Memory B cell (primary cell): ENCODE measurements around the gene HIVEP2.

ENCODE experiments used
- ATAC-seq: fragments of 150-1000 bp; cut with Tn5 transposase; 2 replicates; pipeline ENCODE4 v1.10.0; 2021; ENCODE audit warnings: low read depth, mild to moderate bottlenecking, moderate library complexity
- DNase-seq, 2 donors: peaks; one replicate each; pipeline ENCODE4 v3.0.0; 2022; ENCODE audit warnings: low spot score in 2 of 2
- H3K27ac Mint-ChIP-seq: one replicate; pipeline ENCODE4 v1.8.0; 2022; ENCODE audit warnings: mild to moderate bottlenecking, moderate library complexity, mixed read lengths
- H3K27me3 Mint-ChIP-seq: one replicate; pipeline ENCODE4 v1.8.0; 2022; ENCODE audit warnings: mixed read lengths
- H3K36me3 Mint-ChIP-seq: one replicate; pipeline ENCODE4 v1.8.0; 2022; ENCODE audit warnings: mild to moderate bottlenecking, mixed read lengths
- H3K4me1 Mint-ChIP-seq: one replicate; pipeline ENCODE4 v1.8.0; 2022; ENCODE audit warnings: mixed read lengths
- H3K4me3 Mint-ChIP-seq: one replicate; pipeline ENCODE4 v1.8.0; 2022; ENCODE audit warnings: mild to moderate bottlenecking, moderate library complexity, mixed read lengths
- H3K9me3 Mint-ChIP-seq: one replicate; pipeline ENCODE4 v1.8.0; 2022; ENCODE audit warnings: mixed read lengths

HIVEP2 gene

DNA sequence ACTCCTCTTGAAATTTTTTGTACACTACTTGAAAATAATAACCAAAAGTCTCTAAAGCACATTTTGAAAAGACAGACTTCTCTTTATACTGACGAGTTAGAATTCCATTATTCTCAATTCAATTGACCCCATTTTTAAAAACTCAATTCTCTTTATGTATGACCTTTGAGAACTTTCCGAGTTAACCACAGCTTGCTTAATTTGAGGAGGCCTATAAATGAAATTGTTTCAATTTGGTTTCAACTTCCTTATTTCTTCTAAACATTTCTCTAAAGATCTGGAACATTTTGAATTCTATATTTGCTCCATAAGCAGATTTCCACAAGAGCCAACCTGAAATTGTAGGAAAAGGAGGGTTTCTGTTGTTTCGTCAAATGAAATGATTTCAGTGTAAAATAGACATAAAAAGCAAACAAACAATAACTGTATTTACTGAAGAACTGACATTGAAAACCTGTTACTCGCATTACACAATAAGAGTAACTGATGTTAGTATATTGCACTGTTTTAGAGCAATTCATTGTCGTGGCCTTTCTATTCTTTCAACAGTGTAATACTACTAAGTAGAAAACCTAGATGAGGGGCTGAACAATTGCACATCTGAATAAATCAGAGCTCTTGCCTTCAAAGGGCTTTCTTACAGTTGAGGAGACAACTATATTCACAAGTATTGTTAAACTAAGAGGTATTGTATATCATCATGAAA is 223.6 kb downstream of the HIVEP2 start:
- Mint-ChIP-seq H3K27me3 (no peaks in the 10 kb centered on the region), H3K4me3 (no peak overlapping the region), H3K4me1 (peaks cover 12% of the 10 kb centered on the region), H3K36me3 (peaks cover 6% of the 10 kb centered on the region), H3K27ac (no peak overlapping the region), H3K9me3 (peaks cover 8% of the 10 kb centered on the region)
- no peak for DNase-seq
- ATAC-seq: peak; percentile 45

DNA sequence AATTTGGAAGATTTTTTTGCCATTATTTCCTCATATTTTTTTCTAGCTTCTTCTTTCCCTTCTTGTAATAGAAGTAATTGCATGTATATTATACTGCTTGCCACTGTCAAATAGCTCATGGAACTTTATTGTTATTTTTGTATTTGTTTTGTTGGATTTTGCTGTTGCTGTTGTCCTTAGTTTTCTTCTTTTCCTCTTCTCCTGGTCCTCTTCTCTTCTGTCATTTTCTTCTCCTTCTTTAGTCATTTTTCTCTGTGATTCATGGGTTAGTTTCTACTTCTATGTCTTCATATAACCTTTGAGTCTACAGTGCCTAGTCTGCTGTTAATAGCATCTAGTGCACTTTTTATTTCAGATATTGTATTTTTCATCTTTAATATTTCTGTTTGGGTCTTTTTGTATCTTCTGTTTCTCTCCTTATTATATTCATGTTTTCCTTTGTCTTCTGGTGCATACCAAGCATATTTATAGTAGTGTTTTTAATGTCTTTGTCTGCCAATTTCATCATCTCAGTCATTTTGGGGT is 226.2 kb downstream of the HIVEP2 start:
- Mint-ChIP-seq H3K9me3 (peaks cover 8% of the 10 kb centered on the region), H3K36me3 (peaks cover 6% of the 10 kb centered on the region), H3K27me3 (no peaks in the 10 kb centered on the region), H3K27ac (no peak overlapping the region), H3K4me1 (peaks cover 21% of the 10 kb centered on the region), H3K4me3 (no peak overlapping the region)
- DNase-seq (no peak), ATAC-seq (no peak)

DNA sequence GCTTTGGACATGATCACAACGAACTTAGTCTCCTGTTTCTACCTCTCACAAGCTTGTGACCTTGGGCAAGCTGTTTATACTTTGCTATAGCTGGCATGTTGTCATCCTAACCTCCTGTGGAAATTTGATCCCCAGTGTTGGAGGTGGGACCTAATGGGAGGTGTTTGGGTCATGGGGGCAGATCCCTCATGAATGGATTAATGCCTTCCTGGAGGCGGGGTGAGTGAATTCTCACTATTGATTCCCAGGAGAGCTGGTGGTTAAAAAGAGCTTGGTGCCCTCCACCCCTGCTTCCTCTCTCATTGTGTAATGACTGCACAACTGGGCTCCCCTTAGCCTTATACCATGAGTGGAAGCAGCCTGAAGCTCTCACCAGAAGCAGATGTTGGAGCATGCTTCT is 228.9 kb downstream of the HIVEP2 start:
- Mint-ChIP-seq H3K4me1 (peaks cover 15% of the 10 kb centered on the region), H3K4me3 (no peak overlapping the region), H3K27ac (no peak overlapping the region), H3K36me3 (peaks cover 6% of the 10 kb centered on the region), H3K9me3 (peaks cover 8% of the 10 kb centered on the region), H3K27me3 (no peaks in the 10 kb centered on the region)
- DNase-seq (no peak), ATAC-seq (peak; percentile 41)

DNA sequence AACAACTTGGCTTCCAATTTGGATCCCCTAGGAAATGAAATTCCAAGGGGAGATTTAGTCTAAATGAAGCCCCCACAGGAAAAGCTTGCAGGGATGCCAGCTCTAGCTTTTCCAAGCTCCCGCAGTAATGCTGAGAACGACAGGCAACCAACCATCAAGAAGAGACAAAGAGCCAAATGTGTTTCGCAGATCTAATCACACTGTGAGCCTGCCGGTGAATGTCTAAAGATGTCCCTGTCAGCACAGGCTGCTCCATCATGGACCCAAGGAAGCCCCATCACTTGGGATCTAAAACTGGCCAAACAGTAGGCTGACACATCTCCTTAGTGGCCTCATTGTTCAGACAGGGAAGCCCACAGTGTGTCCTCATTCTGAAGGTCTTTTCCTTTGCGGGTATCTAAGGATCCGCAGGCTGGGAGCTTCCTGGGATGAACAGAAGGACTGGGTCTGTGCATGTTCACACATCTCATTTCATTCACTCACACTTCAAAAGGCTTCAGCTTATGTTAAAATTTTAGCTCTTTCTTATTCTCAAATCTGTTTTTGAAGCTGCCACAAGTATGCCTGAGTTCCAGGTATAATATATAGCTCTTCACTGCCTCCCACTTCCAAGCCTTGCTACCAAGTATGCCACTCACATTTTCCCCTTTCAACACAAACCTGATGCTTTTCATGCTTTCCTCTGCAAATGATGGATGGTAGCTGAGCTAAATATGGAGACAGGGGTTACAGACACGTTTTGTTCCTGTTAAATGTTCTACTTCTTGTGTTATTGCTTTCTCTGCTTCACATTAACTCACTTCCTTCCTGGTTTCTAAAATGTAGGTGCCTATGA is 229.8 kb downstream of the HIVEP2 start:
- Mint-ChIP-seq H3K4me1 (peaks cover 13% of the 10 kb centered on the region), H3K9me3 (peaks cover 8% of the 10 kb centered on the region), H3K27ac (peak overlapping the region; percentile 0), H3K4me3 (peak overlapping the region; percentile 28), H3K36me3 (peaks cover 6% of the 10 kb centered on the region), H3K27me3 (no peaks in the 10 kb centered on the region)
- DNase-seq: no peak
- ATAC-seq: peak; percentile 37

DNA sequence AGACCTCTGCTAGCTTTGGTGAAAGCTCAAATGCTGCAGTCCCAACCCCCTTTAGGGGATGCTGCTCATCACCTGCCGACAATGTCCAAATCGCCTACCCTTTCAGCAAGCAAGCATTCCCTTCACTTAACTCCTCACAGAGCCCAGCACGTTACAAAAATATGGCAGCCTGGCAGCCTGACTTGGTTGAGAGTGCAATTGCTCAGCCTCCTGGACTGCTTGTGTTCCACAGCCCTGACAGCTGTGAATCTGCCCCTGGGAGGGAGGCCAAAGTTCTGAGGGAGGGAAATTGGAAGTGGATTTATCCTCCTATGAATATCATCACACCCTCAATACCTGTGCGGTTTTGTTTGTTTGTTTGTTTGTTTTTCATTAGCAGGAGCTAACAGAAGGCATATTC is 231.0 kb downstream of the HIVEP2 start:
- no peak overlapping the region for H3K4me3 Mint-ChIP-seq
- ATAC-seq (no peak), DNase-seq (no peak)
- H3K36me3 Mint-ChIP-seq: peaks cover 3% of the 10 kb centered on the region
- peaks cover 5% of the 10 kb centered on the region for H3K9me3 Mint-ChIP-seq
- H3K27ac Mint-ChIP-seq: no peak overlapping the region
- H3K27me3 Mint-ChIP-seq: no peaks in the 10 kb centered on the region
- H3K4me1 Mint-ChIP-seq: peaks cover 13% of the 10 kb centered on the region

DNA sequence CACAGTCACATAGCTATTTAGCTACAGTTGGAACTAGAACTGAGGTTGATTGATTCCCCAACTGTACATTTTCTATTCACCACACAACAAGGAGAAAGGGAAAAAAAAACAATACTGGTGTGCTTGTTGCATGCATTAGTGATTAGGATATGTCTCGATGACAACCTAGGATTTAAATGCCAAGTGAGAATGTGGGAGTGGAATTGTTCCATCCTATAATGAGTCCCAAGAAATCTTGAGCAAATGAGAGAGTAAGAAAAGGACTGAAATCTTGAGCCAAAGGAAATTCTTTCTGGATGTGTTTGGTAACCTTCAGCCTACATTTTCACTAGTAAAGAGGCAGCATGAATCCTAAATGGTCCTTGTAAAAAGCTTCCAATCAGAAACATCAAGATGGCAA is 232.7 kb downstream of the HIVEP2 start:
- DNase-seq (no peak), ATAC-seq (no peak)
- no peaks in the 10 kb centered on the region for H3K9me3 Mint-ChIP-seq
- H3K36me3 Mint-ChIP-seq: no peaks in the 10 kb centered on the region
- H3K27me3 Mint-ChIP-seq: no peaks in the 10 kb centered on the region
- no peak overlapping the region for H3K4me3 Mint-ChIP-seq
- H3K27ac Mint-ChIP-seq: no peak overlapping the region
- H3K4me1 Mint-ChIP-seq: peaks cover 13% of the 10 kb centered on the region

DNA sequence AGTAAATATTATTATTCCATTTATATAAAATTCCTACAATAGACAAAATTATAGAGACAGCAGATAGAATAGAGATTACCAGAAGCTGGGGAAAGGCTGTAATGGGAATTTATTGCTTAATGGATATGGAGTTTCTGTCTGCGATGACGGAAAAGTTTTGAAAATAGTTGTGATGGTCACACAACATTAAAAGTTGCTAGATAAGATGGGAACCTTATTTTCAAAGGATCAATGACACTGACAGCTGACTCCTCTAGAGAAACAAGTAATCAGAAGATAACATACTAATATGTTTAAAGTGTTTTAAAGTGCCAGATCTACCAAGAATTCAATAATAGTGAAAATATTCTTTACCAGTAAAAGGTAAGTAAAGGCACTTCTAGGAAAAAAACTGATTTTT is 236.3 kb downstream of the HIVEP2 start:
- no peak for ATAC-seq
- DNase-seq: no peak
- Mint-ChIP-seq H3K36me3 (no peaks in the 10 kb centered on the region), H3K4me1 (peaks cover 14% of the 10 kb centered on the region), H3K27me3 (no peaks in the 10 kb centered on the region), H3K4me3 (no peak overlapping the region), H3K27ac (no peak overlapping the region), H3K9me3 (no peaks in the 10 kb centered on the region)

DNA sequence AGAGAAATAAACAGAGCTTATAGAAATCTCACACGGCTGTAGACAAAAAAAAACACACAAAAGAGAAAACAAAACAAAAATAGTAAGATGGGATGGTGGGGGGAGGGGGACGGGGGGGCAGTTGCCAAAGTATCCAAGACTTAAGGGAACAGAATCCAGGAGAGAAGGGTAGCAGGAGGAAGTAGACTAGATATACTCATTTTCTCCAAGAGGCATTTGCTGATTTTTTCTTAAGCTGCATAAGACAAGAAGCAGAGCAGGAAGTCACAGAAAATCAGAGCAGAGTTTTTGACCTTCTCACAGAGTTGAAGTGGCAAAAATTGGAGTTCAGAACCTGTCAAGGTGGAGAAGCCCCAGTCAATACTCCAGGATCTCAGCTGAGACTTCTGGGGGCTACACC is 237.7 kb downstream of the HIVEP2 start:
- Mint-ChIP-seq H3K36me3 (no peaks in the 10 kb centered on the region), H3K4me1 (peaks cover 22% of the 10 kb centered on the region), H3K4me3 (no peak overlapping the region), H3K27ac (no peak overlapping the region), H3K27me3 (no peaks in the 10 kb centered on the region), H3K9me3 (no peaks in the 10 kb centered on the region)
- DNase-seq (no peak), ATAC-seq (no peak)

DNA sequence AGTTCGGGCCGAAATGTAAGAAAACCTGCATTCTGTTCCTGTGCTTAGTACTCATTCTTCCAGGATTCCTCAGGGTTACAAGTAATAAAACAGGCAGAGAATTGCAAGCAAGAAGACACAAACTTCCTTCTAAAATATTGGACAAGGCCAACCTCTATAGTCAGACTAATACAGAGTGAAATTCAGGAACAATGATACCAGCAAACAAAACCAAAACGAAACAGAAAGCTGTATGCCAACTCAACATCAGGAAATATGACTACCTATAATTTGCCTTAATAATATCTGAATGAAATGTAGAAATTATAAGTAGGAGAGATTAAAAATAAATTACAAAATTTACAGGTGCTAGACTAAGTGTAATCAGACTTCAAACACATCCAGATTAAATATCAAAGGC is 238.8 kb downstream of the HIVEP2 start:
- Mint-ChIP-seq H3K27me3 (no peaks in the 10 kb centered on the region), H3K27ac (no peak overlapping the region), H3K36me3 (no peaks in the 10 kb centered on the region), H3K4me1 (peaks cover 23% of the 10 kb centered on the region), H3K4me3 (no peak overlapping the region), H3K9me3 (no peaks in the 10 kb centered on the region)
- DNase-seq: no peak
- peak; percentile 48 for ATAC-seq

DNA sequence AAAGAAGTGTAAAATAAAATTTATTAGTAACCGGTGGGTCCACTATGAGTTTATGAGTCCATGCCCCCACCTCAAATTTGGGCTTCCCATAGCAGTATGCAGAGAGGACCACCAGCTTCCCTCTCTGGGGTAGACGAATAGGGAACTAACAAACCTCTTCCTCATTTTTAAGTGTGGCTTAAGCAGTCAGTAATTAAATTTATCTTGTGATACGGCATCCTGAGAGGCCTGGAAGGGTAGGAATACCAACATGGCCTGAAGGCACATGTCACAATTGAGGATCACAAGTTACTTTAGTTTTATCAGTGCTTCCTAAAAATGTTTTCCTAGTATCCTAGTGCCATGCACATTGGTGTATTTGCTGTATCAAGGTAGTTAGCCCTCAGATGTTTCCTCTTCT is 239.9 kb downstream of the HIVEP2 start:
- Mint-ChIP-seq H3K27ac (no peak overlapping the region), H3K9me3 (no peaks in the 10 kb centered on the region), H3K36me3 (no peaks in the 10 kb centered on the region), H3K4me1 (peaks cover 26% of the 10 kb centered on the region), H3K27me3 (no peaks in the 10 kb centered on the region), H3K4me3 (no peak overlapping the region)
- ATAC-seq (no peak), DNase-seq (no peak)

DNA sequence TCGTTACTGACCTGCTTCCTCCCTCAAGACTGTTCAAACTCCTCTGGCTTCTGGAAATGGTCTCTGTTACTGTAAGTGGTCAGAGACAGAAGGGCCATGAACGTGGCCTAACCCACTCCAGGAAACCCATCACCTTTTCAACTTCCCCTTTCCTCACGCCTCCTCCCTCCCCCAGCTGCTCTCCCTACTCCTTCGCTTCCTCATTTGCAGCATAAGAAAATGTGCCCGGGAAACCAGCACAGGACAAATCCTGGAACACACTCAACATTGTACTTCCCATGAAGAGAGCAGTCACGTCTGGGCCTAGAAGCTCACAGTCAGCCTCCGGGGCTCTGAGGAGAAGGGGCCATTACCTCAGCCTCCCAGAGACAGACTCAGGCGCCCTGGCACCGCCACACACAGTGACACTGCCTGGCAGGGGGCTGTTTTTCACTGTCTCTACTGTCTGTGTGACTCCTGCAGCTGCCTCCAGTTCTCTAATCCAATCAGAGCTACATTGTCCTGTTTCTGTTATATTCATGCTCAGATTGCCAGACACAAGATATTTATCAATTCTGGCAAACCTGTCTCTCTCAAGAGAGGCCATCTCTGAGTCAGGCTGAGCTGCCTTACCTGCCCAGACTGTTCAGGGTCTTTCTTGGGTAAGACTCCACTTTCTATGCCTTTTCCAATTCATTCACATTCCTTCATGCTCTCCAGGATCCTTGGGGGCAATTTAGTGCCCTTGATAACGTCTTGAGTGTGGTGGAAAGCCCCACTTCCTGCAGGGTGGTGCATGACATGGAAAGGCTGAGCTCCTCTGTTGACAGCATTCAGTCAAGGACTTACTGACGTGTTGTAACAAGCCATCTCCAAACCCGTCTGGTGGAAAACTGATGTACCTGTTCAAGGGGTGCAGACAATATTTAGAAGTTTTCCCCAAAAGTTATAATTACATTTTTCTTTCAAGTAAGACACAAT is 242.2 kb downstream of the HIVEP2 start:
- Mint-ChIP-seq H3K27me3 (no peaks in the 10 kb centered on the region), H3K4me1 (peaks cover 37% of the 10 kb centered on the region), H3K9me3 (no peaks in the 10 kb centered on the region), H3K4me3 (peak overlapping the region; percentile 55), H3K27ac (peak overlapping the region; percentile 67), H3K36me3 (no peaks in the 10 kb centered on the region)
- DNase-seq (no peak), ATAC-seq (peak; percentile 60)
